Measurements from ENCODE around the gene KIF1B. TPM values are rescaled to one million over a fixed set of nuclear protein-coding genes. Genes with fewer than 3 reads are reported as not detected.

Gene KIF1B
- total RNA-seq, 4 donors from 2014 or later: 46.7 to 61.8 (median 51.4) TPM

DNA sequence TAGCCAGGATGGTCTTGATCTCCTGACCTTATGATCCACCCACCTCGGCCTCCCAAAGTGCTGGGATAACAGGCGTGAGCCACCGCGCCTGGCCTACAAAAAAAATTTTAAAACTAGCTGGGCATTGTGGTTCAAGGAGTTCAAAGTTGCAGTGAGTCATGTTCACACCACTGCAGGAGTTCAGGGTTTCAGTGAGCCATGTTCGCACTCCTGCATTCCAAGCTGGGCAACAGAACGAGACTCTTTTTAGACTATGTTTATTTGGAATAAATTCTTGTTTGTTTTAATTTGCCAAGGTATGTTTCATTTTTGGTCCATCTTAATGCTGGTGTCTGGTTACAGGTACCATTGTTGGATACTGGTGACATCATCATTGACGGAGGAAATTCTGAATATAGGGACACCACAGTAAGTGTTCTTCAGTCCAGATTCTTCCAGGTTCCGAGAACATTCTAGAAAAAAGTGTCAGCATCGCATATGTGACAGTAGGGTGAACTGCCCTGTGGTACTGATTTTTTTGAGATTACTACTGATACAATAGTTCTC is 192.4 kb downstream of the KIF1B start:
- TF ChIP-seq, protein P1, sequence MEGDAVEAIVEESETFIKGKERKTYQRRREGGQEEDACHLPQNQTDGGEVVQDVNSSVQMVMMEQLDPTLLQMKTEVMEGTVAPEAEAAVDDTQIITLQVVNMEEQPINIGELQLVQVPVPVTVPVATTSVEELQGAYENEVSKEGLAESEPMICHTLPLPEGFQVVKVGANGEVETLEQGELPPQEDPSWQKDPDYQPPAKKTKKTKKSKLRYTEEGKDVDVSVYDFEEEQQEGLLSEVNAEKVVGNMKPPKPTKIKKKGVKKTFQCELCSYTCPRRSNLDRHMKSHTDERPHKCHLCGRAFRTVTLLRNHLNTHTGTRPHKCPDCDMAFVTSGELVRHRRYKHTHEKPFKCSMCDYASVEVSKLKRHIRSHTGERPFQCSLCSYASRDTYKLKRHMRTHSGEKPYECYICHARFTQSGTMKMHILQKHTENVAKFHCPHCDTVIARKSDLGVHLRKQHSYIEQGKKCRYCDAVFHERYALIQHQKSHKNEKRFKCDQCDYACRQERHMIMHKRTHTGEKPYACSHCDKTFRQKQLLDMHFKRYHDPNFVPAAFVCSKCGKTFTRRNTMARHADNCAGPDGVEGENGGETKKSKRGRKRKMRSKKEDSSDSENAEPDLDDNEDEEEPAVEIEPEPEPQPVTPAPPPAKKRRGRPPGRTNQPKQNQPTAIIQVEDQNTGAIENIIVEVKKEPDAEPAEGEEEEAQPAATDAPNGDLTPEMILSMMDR (IDR thresholded peaks at IDR 0.05; ENCODE audit: low read depth): no peak

- TF ChIP-seq, protein P1 (IDR thresholded peaks at IDR 0.05; ENCODE audit: low read depth): no peak
Observed at GRCh38 chr1:10407201-10407600, 196.8 kb downstream of the KIF1B start.

DNA sequence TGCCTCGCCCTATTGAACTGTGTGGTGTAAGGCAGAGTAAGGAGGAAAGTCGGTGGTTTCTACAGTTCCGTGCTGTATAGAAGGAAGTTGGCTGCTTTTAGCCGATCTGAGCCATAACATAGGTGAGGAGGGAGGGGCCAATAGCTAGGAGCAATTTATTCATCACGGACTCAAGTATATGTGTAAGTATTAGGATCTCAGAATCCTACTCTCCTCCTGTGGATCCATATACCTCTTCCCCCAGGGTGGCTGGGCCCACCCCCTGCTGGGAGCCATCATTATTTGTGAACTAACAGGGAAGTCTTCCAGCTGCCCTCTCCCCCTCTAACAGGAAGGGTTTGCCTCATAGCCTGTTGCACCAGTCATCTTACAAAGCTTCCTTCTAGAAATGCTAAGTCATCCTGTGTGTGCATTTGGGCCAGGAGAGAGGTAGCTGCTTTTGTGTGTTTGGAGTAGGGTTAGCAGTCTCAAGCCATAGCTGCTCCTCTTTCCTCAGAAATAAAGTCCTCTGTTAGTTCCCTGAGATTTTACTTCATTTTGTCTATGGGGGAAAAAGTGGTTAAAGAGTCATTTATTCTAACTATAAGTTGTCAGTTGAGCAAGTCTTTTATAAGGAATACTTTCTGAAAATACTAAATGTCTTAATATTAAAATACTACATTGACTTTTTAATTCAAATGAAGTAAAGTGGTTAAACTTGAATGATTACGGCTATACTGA is 205.0 kb downstream of the KIF1B start:
- TF ChIP-seq, protein P1 (IDR thresholded peaks at IDR 0.05; ENCODE audit: low read depth): no peak

GRCh38 chr1:10419351-10419750 is 209.0 kb downstream of the KIF1B start:
- TF ChIP-seq, protein P1 (IDR thresholded peaks at IDR 0.05; ENCODE audit: low read depth): no peak

DNA sequence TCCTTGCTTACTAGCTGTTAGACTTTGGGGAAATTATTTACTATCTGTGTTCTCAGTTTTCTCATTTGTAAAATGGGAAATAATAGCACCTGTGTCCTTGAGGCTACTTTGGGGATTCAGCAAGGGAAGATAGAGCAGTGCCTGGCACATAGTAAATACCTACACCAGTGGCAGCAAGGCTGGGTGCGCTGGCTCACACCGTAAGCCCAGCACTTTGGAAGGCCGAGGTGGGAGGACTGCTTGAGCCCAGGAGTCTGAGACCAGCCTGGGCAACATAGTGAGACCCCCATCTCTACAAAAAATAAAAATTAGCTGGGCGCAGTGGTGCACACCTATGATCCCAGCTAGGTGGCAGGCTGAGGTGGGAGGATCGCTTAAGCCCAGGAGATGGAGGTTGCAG is 211.3 kb downstream of the KIF1B start:
- TF ChIP-seq, protein P1 (IDR thresholded peaks at IDR 0.05; ENCODE audit: low read depth): no peak

- TF ChIP-seq, protein P1 (IDR thresholded peaks at IDR 0.05; ENCODE audit: low read depth): no peak
Observed at GRCh38 chr1:10424034-10424433, 213.7 kb downstream of the KIF1B start.

DNA sequence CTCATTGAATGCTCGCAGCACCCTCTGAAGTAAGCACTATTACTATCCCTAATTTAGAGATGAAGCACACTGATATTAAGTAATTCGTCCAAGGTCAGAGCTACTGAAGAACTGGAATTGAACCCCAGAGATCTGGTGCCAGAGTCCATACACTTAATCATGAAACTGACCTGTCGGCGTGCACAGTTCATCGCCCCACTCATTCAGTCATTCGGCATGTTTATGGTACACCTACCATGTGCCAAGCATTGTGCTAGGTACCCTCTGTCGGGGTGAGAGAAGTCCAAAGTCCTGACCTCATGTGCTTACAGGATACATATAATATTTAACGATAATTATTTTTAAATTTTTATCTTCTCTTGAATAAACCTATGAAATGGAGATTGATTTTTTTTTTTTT is 214.3 kb downstream of the KIF1B start:
- TF ChIP-seq, protein P1 (IDR thresholded peaks at IDR 0.05; ENCODE audit: low read depth): no peak

Measured in subcutaneous adipose tissue (tissue), 4 donors.